SU-DHL-6 (cell line): ENCODE results near the gene BANF2.

Source experiments
- CTCF ChIP-seq: fragments of 200-600 bp; sonication (generic); IDR thresholded peaks from one replicate; pipeline ENCODE4 v1.5.1; 2017; ENCODE audit warnings: antibody characterized with exemption, mild to moderate bottlenecking, low read length, moderate library complexity; ENCODE audit not compliant: insufficient read depth, poor library complexity, severe bottlenecking
- EZH2phosphoT487 ChIP-seq: fragments of 200-600 bp; sonication (generic), shearing (Covaris generic); conservative IDR thresholded peaks from 2 replicates; pipeline ENCODE4 v1.6.1; 2018; ENCODE audit warnings: mild to moderate bottlenecking, antibody characterized with exemption, low read length, moderate library complexity, mixed read lengths

GRCh38 chr20:17698384-17698783 is 1.4 kb upstream of the BANF2 start:
- TF ChIP-seq CTCF (no peak), EZH2phosphoT487 (no peak)
